Umbilical cord (tissue), 1 donor: Measurements from ENCODE around the gene ZNF320. TPM values are rescaled to one million over a fixed set of nuclear protein-coding genes. Genes with fewer than 3 reads are reported as not detected.

Source experiments
- total RNA-seq: library from RNA; depleted of rRNA; stranded (reverse); fragments of >200 nt; gene quantifications from one replicate; pipeline ENCODE4 v1.2.3, GENCODE V29; 2014; ENCODE audit warnings: low replicate concordance; ENCODE audit not compliant: insufficient read depth

The ZNF320 gene
- total RNA-seq, 1 donor from 2014 or later, result 13.0 TPM

Other genes with a start within 250 kb of the ZNF320 start
- 15.2 TPM for gene ZNF611, start 162.6 kb downstream of the ZNF320 start, total RNA-seq
- 35.2 TPM for gene ZNF600, start 110.8 kb downstream of the ZNF320 start, total RNA-seq
- 26.5 TPM for gene ZNF28, start 76.0 kb downstream of the ZNF320 start, total RNA-seq
- gene ZNF468, start 40.0 kb downstream of the ZNF320 start, total RNA-seq, result 22.1 TPM
- 7.0 TPM for gene ZNF888, start 25.8 kb upstream of the ZNF320 start, total RNA-seq
- gene ZNF816, start 65.2 kb upstream of the ZNF320 start, total RNA-seq, result 8.9 TPM
- gene ERVV-1, start 116.3 kb upstream of the ZNF320 start, total RNA-seq, result 2.4 TPM
- gene ERVV-2, start 147.1 kb upstream of the ZNF320 start, total RNA-seq, result 2.9 TPM
- gene ZNF160, start 205.8 kb upstream of the ZNF320 start, total RNA-seq, result 39.0 TPM
- 14.9 TPM for gene ZNF415, start 235.3 kb upstream of the ZNF320 start, total RNA-seq